IMR-90 (cell line): ENCODE data around the gene ANO4. TPM values are rescaled to one million over a fixed set of nuclear protein-coding genes. Genes with fewer than 3 reads are reported as not detected.

Source experiments
- ATAC-seq: fragments of 200-7000 bp; cut with Tn5 transposase; 2 replicates; pipeline ENCODE4 v1.9.1; 2020; ENCODE audit warnings: low read depth, mild to moderate bottlenecking, moderate library complexity
- BruUV-seq: library from RNA; stranded (reverse); fragments of 400-500 nt; replicated peaks from 2 replicates; lab custom pipeline; 2021; lab: Mats Ljungman, UMichigan
- CTCF ChIA-PET: fragments of 300-600 bp; formaldehyde crosslinking; extraction: SDS; loops from one replicate; lab custom pipeline; 2021; ENCODE audit warnings: antibody characterized with exemption; lab: Yijun Ruan, JAX
- POLR2A ChIA-PET: fragments of 300-600 bp; sonication (Branson Sonifier 250); formaldehyde crosslinking; loops from one replicate; lab custom pipeline; 2022; ENCODE audit warnings: antibody characterized with exemption; ENCODE audit not compliant: unreplicated experiment; lab: Charles Lee
- DNase-seq: peaks from one replicate; pipeline ENCODE4 v3.0.0; 2013
- H2AFZ ChIP-seq: replicated peaks from 2 replicates; pipeline ENCODE3; 2013; ENCODE audit warnings: low read length, mild to moderate bottlenecking; ENCODE audit not compliant: poor library complexity
- H2AK5ac ChIP-seq: 2 replicates; pipeline ENCODE4 v1.6.1; 2013; ENCODE audit warnings: low read depth, low read length, inconsistent platforms
- H2AK9ac ChIP-seq: replicated peaks from 2 replicates; pipeline ENCODE3; 2013; ENCODE audit warnings: mild to moderate bottlenecking, low read depth, low read length, moderate library complexity; ENCODE audit not compliant: poor library complexity
- H2BK120ac ChIP-seq: 2 replicates; pipeline ENCODE4 v1.6.1; 2013; ENCODE audit warnings: low read depth, low read length, inconsistent platforms
- H2BK15ac ChIP-seq: 3 replicates; pipeline ENCODE4 v1.6.1; 2013; ENCODE audit warnings: low read depth, low read length, inconsistent platforms
- H2BK20ac ChIP-seq: 2 replicates; pipeline ENCODE4 v1.6.1; 2013; ENCODE audit warnings: low read depth, mild to moderate bottlenecking, inconsistent platforms, low read length, moderate library complexity
- H2BK5ac ChIP-seq: 2 replicates; pipeline ENCODE4 v1.6.1; 2013; ENCODE audit warnings: mild to moderate bottlenecking, low read depth, low read length, inconsistent platforms; ENCODE audit not compliant: poor library complexity, severe bottlenecking
- H3K14ac ChIP-seq: replicated peaks from 2 replicates; pipeline ENCODE4 v1.6.1; 2013; ENCODE audit warnings: low read depth, low read length, inconsistent platforms
- H3K18ac ChIP-seq: 2 replicates; pipeline ENCODE4 v1.6.1; 2013; ENCODE audit warnings: low read depth, low read length, control low read depth
- H3K23ac ChIP-seq: 2 replicates; pipeline ENCODE4 v1.6.1; 2013; ENCODE audit warnings: low read depth, low read length, inconsistent platforms
- H3K27ac ChIP-seq: 2 replicates; pipeline ENCODE4 v1.5.1; 2013; ENCODE audit warnings: mild to moderate bottlenecking, control low read depth, low read length; ENCODE audit not compliant: insufficient read depth
- H3K27me3 ChIP-seq: 2 replicates; pipeline ENCODE4 v1.6.1; 2013; ENCODE audit warnings: low read length; ENCODE audit not compliant: control insufficient read depth, insufficient read depth
- H3K36me3 ChIP-seq: 2 replicates; pipeline ENCODE4 v1.6.1; 2013; ENCODE audit warnings: low read length, mixed read lengths; ENCODE audit not compliant: control insufficient read depth, insufficient read depth
- H3K4ac ChIP-seq: 2 replicates; pipeline ENCODE4 v1.6.1; 2013; ENCODE audit warnings: low read depth, low read length, inconsistent platforms
- H3K4me1 ChIP-seq: 2 replicates; pipeline ENCODE4 v1.6.1; 2013; ENCODE audit warnings: low read length, mixed read lengths; ENCODE audit not compliant: control insufficient read depth, insufficient read depth
- H3K4me2 ChIP-seq: 2 replicates; pipeline ENCODE4 v1.6.1; 2013; ENCODE audit warnings: low read depth, mild to moderate bottlenecking, control low read depth, low read length, moderate library complexity
- H3K4me3 ChIP-seq: 2 replicates; pipeline ENCODE4 v1.5.1; 2013; ENCODE audit warnings: low read depth, mild to moderate bottlenecking, control low read depth, low read length, moderate library complexity; ENCODE audit not compliant: insufficient read depth
- H3K56ac ChIP-seq: 2 replicates; pipeline ENCODE4 v1.6.1; 2013; ENCODE audit warnings: low read length, inconsistent platforms; ENCODE audit not compliant: insufficient read depth; ENCODE audit errors: extremely low read depth
- H3K79me1 ChIP-seq, 2 experiments: 2 replicates each; pipeline ENCODE4 v1.6.1; 2013; ENCODE audit warnings: low read length in 2 of 2, inconsistent platforms in 1 of 2, low read depth in 1 of 2
- H3K9ac ChIP-seq: 2 replicates; pipeline ENCODE4 v1.6.1; 2013; ENCODE audit warnings: low read depth, low read length, control low read depth
- H3K9me1 ChIP-seq: 2 replicates; pipeline ENCODE4 v1.6.1; 2013; ENCODE audit warnings: low read length, inconsistent platforms; ENCODE audit not compliant: insufficient read depth
- H3K9me3 ChIP-seq: 2 replicates; pipeline ENCODE4 v1.6.1; 2013; ENCODE audit warnings: low read length; ENCODE audit not compliant: control insufficient read depth, insufficient read depth
- H4K20me1 ChIP-seq: 2 replicates; pipeline ENCODE4 v1.6.1; 2013; ENCODE audit warnings: low read length, inconsistent platforms; ENCODE audit not compliant: insufficient read depth
- H4K5ac ChIP-seq: 2 replicates; pipeline ENCODE4 v1.6.1; 2013; ENCODE audit warnings: mild to moderate bottlenecking, low read depth, low read length, control low read depth
- H4K8ac ChIP-seq, 2 experiments: 2 replicates each; pipeline ENCODE4 v1.6.1; 2013; ENCODE audit warnings: low read depth in 2 of 2, low read length in 2 of 2, control low read depth in 1 of 2, inconsistent platforms in 1 of 2
- H4K91ac ChIP-seq: 2 replicates; pipeline ENCODE4 v1.6.1; 2013; ENCODE audit warnings: low read depth, low read length, inconsistent platforms; ENCODE audit not compliant: insufficient read depth
- CHD1 ChIP-seq: IDR thresholded peaks from 2 replicates; pipeline ENCODE4 v1.6.1; 2012; ENCODE audit warnings: low read depth, low read length, improper control_type of control experiment
- CTCF ChIP-seq: conservative IDR thresholded peaks from 2 replicates; pipeline ENCODE4 v1.5.1; 2012; ENCODE audit warnings: mild to moderate bottlenecking, low read depth, low read length, improper control_type of control experiment
- POLR2A ChIP-seq: IDR thresholded peaks from 2 replicates; pipeline ENCODE4 v1.6.1; 2012; ENCODE audit warnings: mild to moderate bottlenecking, low read depth, low read length
- RAD21 ChIP-seq: IDR thresholded peaks from 2 replicates; pipeline ENCODE4 v1.6.1; 2012; ENCODE audit warnings: low read length, improper control_type of control experiment
- WGBS, 2 experiments: methylation state at CpG; one replicate each; pipeline versions ENCODE4 v1.1.5 to v1.1.7; 2013; ENCODE audit warnings: missing lambda C conversion rate in 2 of 2; ENCODE audit not compliant: insufficient read length in 1 of 2; ENCODE audit errors: extremely low coverage in 2 of 2; 5-methylcytosine and 5-hydroxymethylcytosine counted together
- dilution Hi-C: fragments of 300-500 bp; cut with HindIII; formaldehyde crosslinking; loops from one replicate; pipeline ENCODE4 v1.14.3; 2018; ENCODE audit warnings: low sequenced_read_pairs; ENCODE audit not compliant: unreplicated experiment
- in situ Hi-C: fragments of 300-500 bp; cut with MboI; formaldehyde crosslinking; loops from 3 replicates; pipeline ENCODE4 v1.14.3; 2019; ENCODE audit warnings: low sequenced_read_pairs, inconsistent platforms, mixed read lengths
- intact Hi-C: fragments of 100-400 bp; cut with micrococcal nuclease; formaldehyde crosslinking; loops from 2 replicates; pipeline ENCODE4 v1.10.0; 2022
- polyA plus RNA-seq, 3 experiments: library from polyadenylated mRNA; depleted of rRNA; stranded (reverse); fragments of >200 nt; gene quantifications; 2 replicates each; pipeline ENCODE4 v1.2.3, GENCODE V29; 2012; ENCODE audit warnings: low replicate concordance in 1 of 3
- total RNA-seq: library from RNA; depleted of rRNA; stranded (reverse); fragments of >200 nt; gene quantifications from 2 replicates; pipeline ENCODE4 v1.2.3, GENCODE V29; 2012

ANO4 gene
- total and polyA plus RNA-seq, 2 of the 4 experiments (the other 2 are of a cell fraction) = 4.7 to 10.2 TPM

GRCh38 chr12:100926669-100927248 lies 132.2 kb downstream of the ANO4 start:
- Histone ChIP-seq H4K91ac (no peak overlapping the region; the same call in 1 of the 2 replicates), H3K4me3 (no peak overlapping the region), H4K5ac (no peak overlapping the region), H3K9ac (no peak overlapping the region), H2AK5ac (no peak overlapping the region), H3K79me1 (0 out of 4 replicates have a peak, but pooled peaks cover 0 to 4% of the 10 kb centered on the region in 2 experiments), H3K36me3 (no peaks in the 10 kb centered on the region), H3K4ac (no peak overlapping the region), H3K4me1 (peaks cover 1% of the 10 kb centered on the region; the same call in 1 of the 2 replicates), H3K56ac (no peak overlapping the region), H3K27me3 (no peaks in the 10 kb centered on the region), H3K23ac (no peak overlapping the region), H4K20me1 (no peaks in the 10 kb centered on the region), H2BK120ac (peak overlapping the region; percentile 57), H2BK15ac (no peak overlapping the region), H2BK5ac (peak overlapping the region; percentile 58), H3K18ac (no peak overlapping the region), H3K27ac (no peak overlapping the region), H3K4me2 (no peak overlapping the region), H2AK9ac (no peak overlapping the region), H2BK20ac (peak overlapping the region; percentile 49; the same call in 1 of the 2 replicates), H3K14ac (no peak overlapping the region), H3K9me3 (no peaks in the 10 kb centered on the region), H2AFZ (no peak overlapping the region), H4K8ac (no peak overlapping the region), H3K9me1 (peaks cover 8% of the 10 kb centered on the region; the same call in 1 of the 2 replicates)
- ATAC-seq (no peak), DNase-seq (peak; percentile 14)
- no CpG with 5 or more reads among the region's 1 CpG for WGBS, 2 experiments
- ChIA-PET POLR2A (no interaction called here), CTCF (interaction anchor here (0.6 kb wide), 1 partner anchor 866 kb away, joined by 3 read pairs; no protein-coding TSS in a partner anchor)
- intact Hi-C loops = no loop called here
- TF ChIP-seq CHD1 (no peak), POLR2A (no peak), CTCF (peak; percentile 27; the same call in 1 of the 2 replicates), RAD21 (peak; percentile 21; the same call in 1 of the 2 replicates)
- in situ Hi-C loops = no loop called here
- dilution Hi-C loops = no loop called here
- no TSS peak for BruUV-seq
